K562 (cell line): Measurements from ENCODE around the gene ENOSF1. TPM values are rescaled to one million over a fixed set of nuclear protein-coding genes. Genes with fewer than 3 reads are reported as not detected.
A peak's percentile ranks its signal among the peaks of the same experiment; 100 is the strongest.

Experiments used
- ATAC-seq: fragments of 200-7000 bp; cut with Tn5 transposase; 3 replicates; pipeline ENCODE4 v1.9.1; 2020; ENCODE audit warnings: moderate library complexity
- BruUV-seq: library from RNA; stranded (reverse); fragments of 400-500 nt; replicated peaks from 2 replicates; lab custom pipeline; 2021; lab: Mats Ljungman, UMichigan
- CTCF ChIA-PET: fragments of 300-600 bp; formaldehyde crosslinking; extraction: SDS; loops from one replicate; lab custom pipeline; 2021; ENCODE audit warnings: low intra/inter-chr PET ratio; lab: Yijun Ruan, JAX
- POLR2A ChIA-PET: fragments of 300-600, 350-650 bp; sonication (Branson Sonifier 250); formaldehyde crosslinking; extraction: SDS; loops from one replicate; lab custom pipeline; 2021; ENCODE audit warnings: antibody characterized with exemption, inconsistent platforms; lab: Yijun Ruan, JAX
- DNase-seq, 4 experiments: peaks; one replicate each; pipeline versions ENCODE4 v3.0.0 to v3.0.0-alpha.2; 2011 to 2018; ENCODE audit warnings: low spot score in 3 of 4, mixed read lengths in 3 of 4; ENCODE audit errors: extremely low read depth in 1 of 4
- FAIRE-seq: peaks from 2 replicates; lab custom pipeline; 2011; peaks lifted over from hg19 to GRCh38; lab: Jason Lieb, UNC
- H2AFZ ChIP-seq: 2 replicates; pipeline ENCODE4 v1.6.0; 2011; ENCODE audit warnings: low read depth, low read length, control low read depth, inconsistent platforms
- H3K27ac ChIP-seq: fragments of 200-600 bp; 3 replicates; pipeline ENCODE4 v1.8.0; 2011; ENCODE audit warnings: low read depth, mild to moderate bottlenecking, control low read depth, inconsistent platforms, low read length, moderate library complexity, mixed read lengths; ENCODE audit errors: extremely low read depth
- H3K27me3 ChIP-seq, 2 experiments: fragments of 300-600 bp in 1 of 2; 2 replicates in 1 of 2; 3 replicates in 1 of 2; pipeline versions ENCODE4 v1.6.0 to v1.8.0; 2011; ENCODE audit warnings: inconsistent platforms in 2 of 2, low read length in 2 of 2, mild to moderate bottlenecking in 1 of 2, mixed read lengths in 1 of 2, moderate library complexity in 1 of 2; ENCODE audit not compliant: control insufficient read depth in 2 of 2, insufficient read depth in 2 of 2
- H3K36me3 ChIP-seq: fragments of 300-600 bp; 3 replicates; pipeline ENCODE4 v1.8.0; 2011; ENCODE audit warnings: mild to moderate bottlenecking, low read length, inconsistent platforms; ENCODE audit not compliant: control insufficient read depth, insufficient read depth
- H3K4me1 ChIP-seq, 2 experiments: fragments of 200-600 bp in 1 of 2; replicated peaks in 1 of 2; 2 replicates in 1 of 2; 3 replicates in 1 of 2; pipeline versions ENCODE4 v1.5.1 to v1.8.0; 2011; ENCODE audit warnings: inconsistent platforms in 2 of 2, low read length in 2 of 2, mild to moderate bottlenecking in 1 of 2, mixed read lengths in 1 of 2, moderate library complexity in 1 of 2; ENCODE audit not compliant: control insufficient read depth in 2 of 2, insufficient read depth in 2 of 2
- H3K4me2 ChIP-seq: 2 replicates; pipeline ENCODE4 v1.6.1; 2011; ENCODE audit warnings: low read length, control low read depth, inconsistent platforms, mixed read lengths; ENCODE audit not compliant: insufficient read depth
- H3K4me3 ChIP-seq: fragments of 200-600 bp; sonication (generic), shearing (Covaris generic); 2 replicates; pipeline ENCODE4 v1.5.1; 2016; ENCODE audit warnings: control low read depth, inconsistent platforms
- H3K79me2 ChIP-seq: fragments of 200-600 bp; 3 replicates; pipeline ENCODE4 v1.8.0; 2011; ENCODE audit warnings: low read length, inconsistent platforms; ENCODE audit not compliant: control insufficient read depth, insufficient read depth
- H3K9ac ChIP-seq, 2 experiments: 2 replicates each; pipeline versions ENCODE4 v1.6.0 to v1.6.1; 2011; ENCODE audit warnings: low read depth in 2 of 2, low read length in 2 of 2, control low read depth in 1 of 2, inconsistent platforms in 1 of 2, mild to moderate bottlenecking in 1 of 2, mixed read lengths in 1 of 2; ENCODE audit not compliant: insufficient read depth in 1 of 2
- H3K9me1 ChIP-seq: one replicate; pipeline ENCODE4 v1.6.0; 2011; ENCODE audit warnings: inconsistent platforms, mild to moderate bottlenecking, low read length, moderate library complexity; ENCODE audit not compliant: control insufficient read depth, insufficient read depth
- H3K9me3 ChIP-seq: replicated peaks from 2 replicates; pipeline ENCODE4 v1.5.1; 2011; ENCODE audit warnings: low read depth, low read length, inconsistent platforms; ENCODE audit not compliant: control insufficient read depth, insufficient read depth
- H4K20me1 ChIP-seq: replicated peaks from 2 replicates; pipeline ENCODE4 v1.6.1; 2011; ENCODE audit warnings: low read length, inconsistent platforms, mixed read lengths; ENCODE audit not compliant: control insufficient read depth, insufficient read depth
- LCOR ChIP-seq: sonication (generic); formaldehyde crosslinking; IDR thresholded peaks from 2 replicates; pipeline ENCODE4 v1.8.0; 2022; ENCODE audit warnings: mild to moderate bottlenecking, missing genetic modification reagents
- POLR2AphosphoS2 ChIP-seq: IDR thresholded peaks from 2 replicates; pipeline ENCODE4 v1.6.1; 2012; ENCODE audit warnings: low read length, improper control_type of control experiment
- WGBS: fragments of 100-300 bp; shearing (Covaris generic); methylation state at CpG from one replicate; pipeline ENCODE4 v1.1.6; 2016; ENCODE audit warnings: low coverage, mixed read lengths; ENCODE audit not compliant: insufficient coverage; ENCODE audit errors: missing lambda C conversion rate; 5-methylcytosine and 5-hydroxymethylcytosine counted together
- in situ Hi-C: fragments of 300-500 bp; cut with MboI; formaldehyde crosslinking; loops from 4 replicates; pipeline ENCODE4 v1.15.0; 2018; ENCODE audit warnings: inconsistent platforms, mixed read lengths
- intact Hi-C: fragments of 100-400 bp; cut with micrococcal nuclease; formaldehyde crosslinking; loops from 2 replicates; pipeline ENCODE4 v1.14.2; 2022
- polyA plus RNA-seq, 8 experiments: library from polyadenylated mRNA; depleted of rRNA in 4 of 8; stranded (reverse) in 5 of 8; unstranded in 3 of 8; fragments of >200 nt; fragmentation: Nextera tagmentation in 2 of 8; fragmentation: Illumina TruSeq in 1 of 8; extraction: Ambion mirVana in 2 of 8; extraction: Trizol in 1 of 8; gene quantifications; 2 replicates each; pipeline versions ENCODE4 v1.2.1 to v1.2.3, GENCODE V29; 2011 to 2014; ENCODE audit warnings: inconsistent platforms in 1 of 8, missing spikeins in 1 of 8
- total RNA-seq, 7 experiments: library from RNA; depleted of rRNA in 6 of 7; stranded (reverse); fragments of >200 nt in 6 of 7; fragmentation: Illumina TruSeq in 2 of 7; extraction: Trizol in 2 of 7; gene quantifications; 2 replicates each; pipeline versions ENCODE4 v1.2.1 to v1.2.3, GENCODE V29; 2011 to 2021; ENCODE audit warnings: low replicate concordance in 1 of 7
- TF ChIP-seq, protein P1 (sequence below), 2 experiments: fragments of 200-800 bp in 1 of 2; sonication (Bioruptor generic) in 1 of 2; sonication (generic) in 1 of 2; formaldehyde crosslinking in 1 of 2; IDR thresholded peaks in 1 of 2; conservative IDR thresholded peaks in 1 of 2; 2 replicates each; pipeline versions ENCODE4 v1.5.0 to v1.6.1; 2016 to 2020; ENCODE audit warnings: missing compliant biosample characterization in 1 of 2, missing genetic modification characterization in 1 of 2, missing genetic modification reagents in 1 of 2
- TF ChIP-seq, protein P2 (sequence below): fragments of 250-450 bp; sonication (Bioruptor Pico); IDR thresholded peaks from 2 replicates; pipeline ENCODE4 v1.4.0; 2020; ENCODE audit warnings: mild to moderate bottlenecking, moderate library complexity, borderline replicate concordance
- TF ChIP-seq, protein P3 (sequence below): fragments of 250-450 bp; sonication (Bioruptor Pico); IDR thresholded peaks from 2 replicates; pipeline ENCODE4 v1.5.0; 2021; ENCODE audit warnings: mild to moderate bottlenecking, borderline replicate concordance

Gene ENOSF1
- total and polyA plus RNA-seq, 9 of the 15 experiments (the other 6 are each of a cell fraction or from before 2014, with no cell fraction given) = 15.5 to 66.4 (median 46.5) TPM

DNA sequence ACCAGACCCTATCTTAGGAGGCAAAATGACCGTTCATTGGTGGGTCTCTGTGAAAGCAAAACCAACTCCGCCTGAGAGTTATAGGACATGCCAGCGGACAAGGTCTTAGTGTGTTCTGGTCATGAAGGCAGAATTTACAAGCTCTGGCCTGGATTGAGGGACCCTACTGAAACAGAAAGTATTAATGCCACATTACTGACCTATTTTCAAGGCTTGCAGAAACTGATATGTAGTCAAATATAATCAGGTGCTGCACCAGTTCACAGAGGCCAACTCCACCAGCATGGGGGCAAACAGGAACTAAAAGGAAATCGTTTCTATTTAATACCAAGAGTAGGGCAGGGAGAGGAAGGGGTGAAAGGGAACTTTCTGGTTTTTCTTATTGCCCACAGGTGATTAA is 35.3 kb downstream of the ENOSF1 start:
- Histone ChIP-seq H3K9me3 (no peaks in the 10 kb centered on the region), H3K27me3 (no peaks in the 10 kb centered on the region), H3K4me1 (peaks cover 0 to 7% of the 10 kb centered on the region in 2 experiments; a peak in 2 of 5 replicates), H4K20me1 (no peaks in the 10 kb centered on the region), H3K4me3 (no peak overlapping the region), H3K9me1 (no peaks in the 10 kb centered on the region), H2AFZ (no peak overlapping the region), H3K79me2 (no peaks in the 10 kb centered on the region), H3K27ac (no peak overlapping the region), H3K9ac (no peak overlapping the region)
- ChIA-PET POLR2A (interaction anchor here (0.6 kb wide), 3 partner anchors 134 to 1975 kb away, joined by 3 read pairs; no protein-coding TSS in a partner anchor), CTCF (no interaction called here)
- ATAC-seq (no peak), DNase-seq (no peak)
- intact Hi-C loops (loop anchor here (5.0 kb wide), 1 partner anchor 155 kb away; no protein-coding TSS in a partner anchor), in situ Hi-C loops (no loop called here)
- BruUV-seq = no TSS peak
- TF ChIP-seq, protein P1, sequence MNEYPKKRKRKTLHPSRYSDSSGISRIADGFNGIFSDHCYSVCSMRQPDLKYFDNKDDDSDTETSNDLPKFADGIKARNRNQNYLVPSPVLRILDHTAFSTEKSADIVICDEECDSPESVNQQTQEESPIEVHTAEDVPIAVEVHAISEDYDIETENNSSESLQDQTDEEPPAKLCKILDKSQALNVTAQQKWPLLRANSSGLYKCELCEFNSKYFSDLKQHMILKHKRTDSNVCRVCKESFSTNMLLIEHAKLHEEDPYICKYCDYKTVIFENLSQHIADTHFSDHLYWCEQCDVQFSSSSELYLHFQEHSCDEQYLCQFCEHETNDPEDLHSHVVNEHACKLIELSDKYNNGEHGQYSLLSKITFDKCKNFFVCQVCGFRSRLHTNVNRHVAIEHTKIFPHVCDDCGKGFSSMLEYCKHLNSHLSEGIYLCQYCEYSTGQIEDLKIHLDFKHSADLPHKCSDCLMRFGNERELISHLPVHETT (CRISPR knock-in tag; conservative IDR thresholded peaks at IDR 0.05 in 1 of 2, IDR thresholded peaks at IDR 0.05 in 1 of 2) = no peak
- 0 out of 2 replicates have a peak, but pooled peaks have one; percentile 4 for TF ChIP-seq POLR2AphosphoS2
- TF ChIP-seq, all 486 proteins: peak for 1
- H3K36me3 ChIP-seq = peaks cover 95% of the 10 kb centered on the region
- 55% methylated on average over 4 of the region's 4 CpGs for WGBS
- no peak for FAIRE-seq
- H3K4me2 ChIP-seq = no peak overlapping the region

DNA sequence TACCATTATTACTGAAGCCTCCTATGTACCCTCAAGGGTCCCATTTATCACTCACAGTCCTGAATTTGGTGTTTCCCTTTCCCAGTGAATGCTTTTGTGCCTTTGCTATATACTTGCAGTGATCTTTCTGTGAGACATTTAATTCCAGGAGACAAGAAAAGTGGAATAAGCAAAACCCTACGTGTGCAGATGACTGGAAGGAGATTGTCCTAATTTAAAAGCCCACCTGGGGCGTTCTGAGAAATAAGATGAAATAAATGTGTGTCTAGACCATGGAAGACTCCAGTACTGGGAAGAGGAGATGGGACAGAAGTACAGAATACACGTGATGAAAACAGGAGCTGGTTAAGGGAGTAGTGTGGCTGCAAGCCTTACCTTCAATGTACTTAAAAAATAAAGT is 35.7 kb downstream of the ENOSF1 start:
- no TSS peak for BruUV-seq
- CTCF ChIA-PET = no interaction called here

More for the DNA sequence above, 35.7 kb downstream of the ENOSF1 start:
- Histone ChIP-seq H3K36me3 (peaks cover 95% of the 10 kb centered on the region), H3K27ac (no peak overlapping the region), H3K4me1 (peaks cover 0 to 7% of the 10 kb centered on the region in 2 experiments; a peak in 2 of 5 replicates), H3K9ac (no peak overlapping the region), H3K4me3 (no peak overlapping the region), H4K20me1 (no peaks in the 10 kb centered on the region), H3K4me2 (no peak overlapping the region), H3K9me1 (no peaks in the 10 kb centered on the region), H3K9me3 (no peaks in the 10 kb centered on the region), H3K27me3 (no peaks in the 10 kb centered on the region), H2AFZ (no peak overlapping the region), H3K79me2 (no peaks in the 10 kb centered on the region)
- 64% methylated on average over 3 of the region's 3 CpGs for WGBS
- DNase-seq (no peak), ATAC-seq (no peak), FAIRE-seq (no peak)
- TF ChIP-seq LCOR (0 out of 2 replicates have a peak, but pooled peaks have one; percentile 19), POLR2AphosphoS2 (0 out of 2 replicates have a peak, but pooled peaks have one; percentile 62)
- TF ChIP-seq, protein P2, sequence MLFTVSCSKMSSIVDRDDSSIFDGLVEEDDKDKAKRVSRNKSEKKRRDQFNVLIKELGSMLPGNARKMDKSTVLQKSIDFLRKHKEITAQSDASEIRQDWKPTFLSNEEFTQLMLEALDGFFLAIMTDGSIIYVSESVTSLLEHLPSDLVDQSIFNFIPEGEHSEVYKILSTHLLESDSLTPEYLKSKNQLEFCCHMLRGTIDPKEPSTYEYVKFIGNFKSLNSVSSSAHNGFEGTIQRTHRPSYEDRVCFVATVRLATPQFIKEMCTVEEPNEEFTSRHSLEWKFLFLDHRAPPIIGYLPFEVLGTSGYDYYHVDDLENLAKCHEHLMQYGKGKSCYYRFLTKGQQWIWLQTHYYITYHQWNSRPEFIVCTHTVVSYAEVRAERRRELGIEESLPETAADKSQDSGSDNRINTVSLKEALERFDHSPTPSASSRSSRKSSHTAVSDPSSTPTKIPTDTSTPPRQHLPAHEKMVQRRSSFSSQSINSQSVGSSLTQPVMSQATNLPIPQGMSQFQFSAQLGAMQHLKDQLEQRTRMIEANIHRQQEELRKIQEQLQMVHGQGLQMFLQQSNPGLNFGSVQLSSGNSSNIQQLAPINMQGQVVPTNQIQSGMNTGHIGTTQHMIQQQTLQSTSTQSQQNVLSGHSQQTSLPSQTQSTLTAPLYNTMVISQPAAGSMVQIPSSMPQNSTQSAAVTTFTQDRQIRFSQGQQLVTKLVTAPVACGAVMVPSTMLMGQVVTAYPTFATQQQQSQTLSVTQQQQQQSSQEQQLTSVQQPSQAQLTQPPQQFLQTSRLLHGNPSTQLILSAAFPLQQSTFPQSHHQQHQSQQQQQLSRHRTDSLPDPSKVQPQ (CRISPR knock-in tag) = no peak
- TF ChIP-seq, protein P3, sequence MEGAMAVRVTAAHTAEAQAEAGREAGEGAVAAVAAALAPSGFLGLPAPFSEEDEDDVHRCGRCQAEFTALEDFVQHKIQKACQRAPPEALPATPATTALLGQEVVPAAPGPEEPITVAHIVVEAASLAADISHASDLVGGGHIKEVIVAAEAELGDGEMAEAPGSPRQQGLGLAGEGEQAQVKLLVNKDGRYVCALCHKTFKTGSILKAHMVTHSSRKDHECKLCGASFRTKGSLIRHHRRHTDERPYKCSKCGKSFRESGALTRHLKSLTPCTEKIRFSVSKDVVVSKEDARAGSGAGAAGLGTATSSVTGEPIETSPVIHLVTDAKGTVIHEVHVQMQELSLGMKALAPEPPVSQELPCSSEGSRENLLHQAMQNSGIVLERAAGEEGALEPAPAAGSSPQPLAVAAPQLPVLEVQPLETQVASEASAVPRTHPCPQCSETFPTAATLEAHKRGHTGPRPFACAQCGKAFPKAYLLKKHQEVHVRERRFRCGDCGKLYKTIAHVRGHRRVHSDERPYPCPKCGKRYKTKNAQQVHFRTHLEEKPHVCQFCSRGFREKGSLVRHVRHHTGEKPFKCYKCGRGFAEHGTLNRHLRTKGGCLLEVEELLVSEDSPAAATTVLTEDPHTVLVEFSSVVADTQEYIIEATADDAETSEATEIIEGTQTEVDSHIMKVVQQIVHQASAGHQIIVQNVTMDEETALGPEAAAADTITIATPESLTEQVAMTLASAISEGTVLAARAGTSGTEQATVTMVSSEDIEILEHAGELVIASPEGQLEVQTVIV (CRISPR knock-in tag) = no peak
- POLR2A ChIA-PET = interaction anchor here (0.6 kb wide), 2 partner anchors 616 to 1975 kb away, joined by 3 read pairs; no protein-coding TSS in a partner anchor
- intact Hi-C loops (loop anchor here (5.0 kb wide), 1 partner anchor 156 kb away; no protein-coding TSS in a partner anchor), in situ Hi-C loops (no loop called here)
